Caki2 (cell line): Measurements from ENCODE around the gene DOCK2. TPM values are rescaled to one million over a fixed set of nuclear protein-coding genes. Genes with fewer than 3 reads are reported as not detected.
"Not testable (repeated sequence)": the region's sequence is repeated elsewhere in the genome, so short reads cannot be mapped to it uniquely, and the experiment has no call there.

Experiments
- DNase-seq: peaks from one replicate; pipeline ENCODE4 v3.0.0-alpha.2; 2015; ENCODE audit warnings: low read depth
- in situ Hi-C: cut with HindIII; loops from 2 replicates; pipeline ENCODE4 v1.10.0; 2016; ENCODE audit warnings: low sequenced_read_pairs, low pct_unique_long_range_greater_than_20kb, mixed read lengths
- total RNA-seq: library from RNA; depleted of rRNA; stranded (reverse); fragments of >200 nt; shearing (Covaris generic); gene quantifications from 2 replicates; pipeline ENCODE4 v1.2.3, GENCODE V29; 2014; ENCODE audit warnings: low replicate concordance

DOCK2 gene
- total RNA-seq, 1 experiment from 2014 or later = 40.4 TPM

DNA sequence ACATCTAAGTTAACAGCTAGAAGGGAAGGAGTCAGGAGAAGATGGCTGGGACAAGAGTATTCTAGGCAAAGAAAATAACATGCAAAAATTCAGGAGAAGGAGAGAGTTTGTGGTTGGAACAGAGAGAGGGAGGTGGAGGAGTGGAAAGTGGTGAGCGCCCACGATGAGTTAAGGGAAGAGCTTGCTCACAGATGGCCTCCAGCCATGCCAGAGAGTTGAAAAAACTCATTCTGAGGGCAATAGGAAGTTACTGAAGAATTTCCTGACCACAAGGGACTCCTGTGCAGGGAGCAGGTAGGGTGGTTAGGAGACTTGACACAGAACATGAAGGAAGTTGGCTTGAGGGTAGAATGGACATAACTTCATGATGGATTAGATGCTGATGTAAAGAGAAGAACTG is 159.7 kb downstream of the DOCK2 start:
- no peak for DNase-seq
- in situ Hi-C loops = no loop called here

DNA sequence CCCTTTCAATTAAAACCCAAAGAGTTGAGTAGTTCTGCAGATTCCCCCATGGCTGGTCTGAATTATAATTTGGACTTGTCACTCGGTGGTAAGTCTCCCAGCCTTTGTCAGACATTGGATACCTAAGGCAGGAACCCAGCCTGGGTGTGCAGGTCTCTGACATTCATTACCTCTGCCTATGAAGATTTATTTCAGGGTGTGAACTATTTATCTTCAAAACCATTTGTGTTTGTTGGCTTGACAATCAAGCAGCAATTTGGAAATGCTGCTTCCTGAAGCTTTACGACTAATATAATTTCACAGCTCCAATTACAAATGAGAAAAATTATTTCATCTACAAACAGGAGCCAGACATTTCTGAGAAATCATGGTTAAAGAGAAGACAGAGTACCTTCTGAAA is 160.5 kb downstream of the DOCK2 start:
- DNase-seq = no peak
- in situ Hi-C loops = no loop called here

DNA sequence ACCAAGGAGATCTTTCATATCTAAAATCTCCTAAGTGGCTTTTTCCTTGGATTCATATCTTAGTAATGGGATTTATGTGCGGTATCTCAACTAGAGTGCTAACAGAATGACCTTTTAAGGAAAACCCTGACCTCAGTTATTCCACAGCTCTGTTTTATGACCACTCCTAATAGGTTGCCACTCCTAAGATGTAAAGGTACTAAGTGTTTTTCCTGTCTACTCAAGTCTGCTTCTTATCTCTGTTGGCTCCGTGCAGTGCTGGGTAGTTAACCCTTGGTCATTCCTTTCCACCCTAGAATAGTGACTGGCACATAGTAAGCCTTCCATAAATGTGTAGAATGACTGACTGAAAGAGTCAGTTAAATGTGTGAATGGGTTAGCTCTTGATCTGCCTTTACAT is 161.4 kb downstream of the DOCK2 start:
- no peak for DNase-seq
- in situ Hi-C loops = no loop called here

DNA sequence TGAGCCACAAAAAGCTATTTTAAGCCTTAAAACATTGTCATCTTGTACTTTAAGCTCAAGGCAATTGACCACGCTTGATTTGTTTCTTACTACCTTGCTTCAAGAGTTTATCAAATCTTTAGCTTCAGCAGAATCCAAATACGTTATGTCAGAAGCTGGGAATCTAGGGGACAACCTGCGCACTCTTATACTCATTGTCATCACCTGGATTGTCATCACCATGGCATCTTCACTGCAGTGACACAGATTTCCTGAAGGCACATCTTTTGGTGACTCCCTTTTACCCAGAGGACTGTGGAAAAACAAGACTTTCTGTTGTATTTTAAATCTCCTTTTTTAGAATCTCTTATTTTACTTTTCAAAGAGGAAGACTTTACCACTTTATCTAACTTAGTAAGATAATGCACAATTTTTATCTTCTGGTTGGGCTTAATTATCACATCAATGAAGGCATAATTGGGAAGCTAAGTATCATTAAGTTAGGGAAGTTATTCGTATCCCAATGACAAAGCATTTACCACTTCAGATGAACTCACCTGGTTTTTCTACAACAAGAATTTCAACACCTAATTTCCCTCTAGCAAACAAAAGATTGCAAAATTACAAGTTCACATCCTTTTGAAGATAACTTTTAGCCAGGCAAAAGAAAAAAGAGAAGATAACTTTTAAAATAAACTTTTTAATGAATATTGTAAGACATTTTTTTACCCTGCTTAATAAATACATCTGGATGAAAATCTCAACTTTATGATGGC is 162.0 kb downstream of the DOCK2 start:
- in situ Hi-C loops = no loop called here
- no peak for DNase-seq

DNA sequence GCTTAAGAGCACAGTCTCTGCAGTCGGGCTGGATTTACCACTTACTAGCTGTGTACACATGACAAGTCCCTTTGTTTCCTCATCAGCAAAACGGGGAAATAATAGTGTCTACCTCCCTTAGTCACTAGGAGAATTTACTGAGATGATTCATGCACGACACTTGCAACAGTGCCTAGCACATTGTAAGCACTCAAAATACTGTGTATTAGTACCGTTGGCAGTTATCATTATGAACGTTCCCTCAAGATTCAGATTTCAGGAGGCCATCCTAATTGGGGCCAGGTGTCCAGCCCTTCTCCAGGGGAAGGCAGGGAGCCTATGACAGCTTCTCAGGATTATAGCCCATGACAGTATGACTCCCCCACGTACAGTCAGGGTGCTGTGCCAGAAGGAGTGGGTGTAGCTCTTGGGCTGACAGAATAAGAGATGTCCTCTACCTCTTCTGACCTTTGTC is 164.3 kb downstream of the DOCK2 start:
- in situ Hi-C loops = no loop called here
- DNase-seq = no peak

DNA sequence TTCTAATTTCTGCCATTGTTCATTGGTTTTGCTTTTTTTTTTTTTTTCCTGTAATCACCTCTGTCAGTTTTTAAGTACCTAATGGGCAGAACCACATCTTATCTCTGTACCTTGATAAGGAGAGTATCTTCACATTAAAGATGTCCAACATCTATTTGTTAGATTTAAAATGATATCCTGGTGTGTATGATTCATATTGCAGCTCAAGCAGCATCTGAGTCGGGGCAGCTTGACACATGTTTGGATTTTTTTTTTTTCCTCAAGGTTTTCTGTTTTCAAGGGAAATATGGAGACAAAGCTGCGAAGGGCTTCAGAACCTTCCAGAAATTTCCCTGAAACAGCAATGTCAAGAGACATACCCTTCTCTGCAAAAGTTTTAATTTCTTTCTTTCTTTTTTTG is 164.7 kb downstream of the DOCK2 start:
- DNase-seq = no peak
- in situ Hi-C loops = no loop called here

DNA sequence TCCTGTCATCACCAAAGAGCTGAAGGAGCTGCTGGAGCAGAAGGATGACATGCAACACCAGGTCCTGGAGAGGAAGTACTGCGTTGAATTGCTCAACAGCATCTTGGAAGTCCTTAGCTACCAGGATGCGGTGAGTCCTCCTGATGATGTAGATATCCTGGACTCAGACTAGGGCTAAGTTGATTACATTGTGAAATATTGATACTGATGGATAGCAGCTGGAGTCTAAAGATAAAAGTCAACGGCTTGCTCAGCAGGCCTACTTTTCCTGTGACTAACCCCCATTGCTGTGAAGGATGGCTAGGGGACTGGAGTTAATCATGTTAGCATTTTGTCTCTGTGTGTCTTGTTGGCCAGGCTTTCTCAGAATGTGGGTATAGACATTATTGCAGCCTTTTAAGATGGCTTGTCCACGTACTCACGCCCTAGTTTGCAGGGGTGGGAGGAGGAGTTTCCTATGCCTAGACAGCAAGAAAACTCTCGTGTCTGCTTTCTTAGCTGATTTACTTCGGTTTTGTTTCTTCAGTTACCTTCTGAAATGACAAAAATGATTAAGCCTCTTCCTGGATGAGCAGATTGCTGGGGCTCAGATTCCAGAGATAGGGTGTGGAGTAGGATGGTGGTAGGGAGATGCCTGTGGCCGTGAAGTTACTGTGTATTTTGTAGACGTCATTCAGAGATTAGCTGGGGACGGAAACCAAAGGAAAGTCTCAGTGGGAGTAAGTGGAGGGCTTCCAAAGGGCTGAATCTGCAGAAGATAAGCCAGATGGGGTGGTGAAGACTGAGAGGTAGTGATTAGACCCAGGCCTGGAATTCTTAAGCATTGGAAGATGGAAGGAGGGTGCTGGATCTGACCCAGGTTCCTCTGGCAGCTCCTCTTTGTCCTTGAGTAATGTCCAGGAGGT is 166.3 kb downstream of the DOCK2 start:
- in situ Hi-C loops = no loop called here
- DNase-seq = no peak

DNA sequence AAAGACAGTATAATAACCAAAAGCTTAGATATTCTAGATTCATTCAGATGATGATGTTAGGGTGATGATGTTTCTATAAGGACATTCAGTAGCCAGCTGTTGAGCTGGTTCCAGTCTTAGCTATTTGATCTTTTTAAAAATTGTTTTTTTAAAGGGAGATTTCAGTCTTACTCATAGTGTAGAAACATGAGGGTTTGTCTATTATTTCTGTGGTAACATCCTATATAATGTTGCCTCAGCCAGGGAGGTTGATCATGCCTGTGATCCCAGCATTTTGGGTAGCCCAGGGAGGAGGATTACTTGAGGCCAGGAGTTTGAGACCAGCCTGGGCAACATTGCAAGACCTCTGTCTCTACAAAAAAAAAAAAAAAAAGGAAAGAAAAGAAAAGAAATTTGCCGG is 167.8 kb downstream of the DOCK2 start:
- DNase-seq = no peak
- in situ Hi-C loops = no loop called here

DNA sequence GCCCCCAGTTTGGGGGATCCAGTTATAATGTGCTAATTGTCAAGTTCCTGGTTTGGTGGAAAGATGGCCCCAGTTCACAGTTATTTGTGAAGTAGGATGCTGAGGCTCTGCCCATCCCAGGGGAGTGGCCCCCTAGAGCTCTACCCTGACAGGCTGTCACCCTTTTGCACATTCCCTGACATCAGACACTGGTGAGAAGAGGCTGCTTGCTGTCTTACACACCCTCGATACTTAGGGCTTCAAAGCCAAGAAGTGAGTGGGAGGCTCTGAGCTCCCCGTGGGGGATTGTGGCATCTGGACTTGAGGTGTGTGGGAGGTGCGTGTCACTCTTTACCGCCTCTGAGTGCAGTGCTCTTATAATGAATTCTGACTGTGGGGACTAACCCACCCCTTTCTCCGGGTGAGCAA is 168.5 kb downstream of the DOCK2 start:
- in situ Hi-C loops = no loop called here
- DNase-seq = no peak

DNA sequence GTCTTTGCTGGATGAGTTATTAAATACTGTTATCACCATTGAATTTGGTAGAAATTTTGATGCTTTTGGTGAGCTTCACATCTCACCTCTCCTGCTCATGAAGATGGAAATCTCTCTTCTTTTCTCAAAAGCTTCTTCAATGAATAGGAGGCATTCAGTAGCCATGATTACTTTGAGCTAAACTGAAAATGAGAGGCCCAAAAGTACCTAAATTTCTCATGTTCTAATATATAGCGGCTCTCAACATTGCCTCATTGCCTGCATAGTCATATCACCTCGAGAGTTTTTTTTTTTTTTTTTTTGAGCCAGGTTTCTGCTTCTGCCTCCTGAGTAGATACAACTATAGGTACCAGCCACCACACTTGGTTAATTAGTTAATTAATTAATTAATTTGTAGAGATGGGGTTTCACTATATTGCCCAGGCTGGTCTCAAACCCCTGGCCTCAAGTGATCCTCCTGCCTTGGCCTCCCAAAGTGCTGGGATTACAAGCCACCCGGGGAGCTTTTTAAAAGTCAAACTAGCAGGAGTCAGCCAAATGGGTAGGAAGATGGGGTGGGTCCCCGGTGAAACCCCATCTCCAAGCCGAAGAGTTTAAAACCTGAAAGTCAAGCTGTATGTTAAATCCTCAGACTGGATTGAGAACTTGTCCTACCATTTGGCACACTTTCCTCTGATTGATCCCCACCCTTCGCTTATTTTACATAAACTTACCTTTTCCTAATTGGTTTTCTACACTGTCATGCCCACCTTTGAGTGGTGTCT is 169.0 kb downstream of the DOCK2 start:
- no peak for DNase-seq

DNA sequence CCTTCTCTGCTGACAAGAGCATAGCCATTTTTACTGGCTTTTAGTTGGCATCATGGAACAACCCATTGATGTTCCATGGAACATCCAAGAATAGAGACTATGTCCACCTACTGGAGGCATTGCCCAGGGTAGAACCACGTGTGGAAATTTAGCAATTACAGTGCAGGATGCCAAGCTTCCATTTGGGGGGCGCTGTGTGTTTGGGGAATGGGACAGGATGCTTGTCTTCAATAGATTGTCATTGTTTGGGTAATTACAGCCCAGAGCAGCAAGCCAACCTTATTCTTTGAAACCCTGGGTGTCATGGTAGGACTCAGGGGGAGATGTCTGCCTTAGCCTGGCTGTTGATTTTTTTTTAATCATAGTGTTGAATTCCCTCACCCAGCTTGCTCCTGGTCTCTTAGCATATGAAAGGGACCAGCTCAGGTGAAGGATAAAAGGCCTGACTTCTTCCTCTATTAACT is 171.1 kb downstream of the DOCK2 start:
- no peak for DNase-seq
- in situ Hi-C loops = no loop called here

More for the DNA sequence above, 169.0 kb downstream of the DOCK2 start:
- in situ Hi-C loops = no loop called here

DNA sequence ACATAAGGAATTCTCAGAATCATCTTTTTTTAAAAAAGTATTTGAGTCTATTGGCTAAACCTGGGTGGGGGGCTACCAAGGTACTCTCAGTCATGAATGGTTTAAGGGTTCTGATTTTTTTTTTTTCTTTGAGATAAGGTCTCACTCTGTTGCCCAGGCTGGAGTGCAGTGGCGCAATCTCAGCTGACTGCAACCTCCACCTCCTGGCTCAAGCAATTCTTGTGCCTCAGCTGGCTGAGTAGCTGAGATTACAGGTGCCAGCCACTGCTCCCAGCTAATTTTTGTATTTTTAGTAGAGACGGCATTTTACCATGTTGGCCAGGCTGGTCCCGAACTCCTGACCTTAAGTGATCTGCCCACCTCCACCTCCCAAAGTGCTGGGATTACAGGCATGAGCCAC is 171.8 kb downstream of the DOCK2 start:
- DNase-seq, in situ Hi-C loops: not testable (repeated sequence)

DNA sequence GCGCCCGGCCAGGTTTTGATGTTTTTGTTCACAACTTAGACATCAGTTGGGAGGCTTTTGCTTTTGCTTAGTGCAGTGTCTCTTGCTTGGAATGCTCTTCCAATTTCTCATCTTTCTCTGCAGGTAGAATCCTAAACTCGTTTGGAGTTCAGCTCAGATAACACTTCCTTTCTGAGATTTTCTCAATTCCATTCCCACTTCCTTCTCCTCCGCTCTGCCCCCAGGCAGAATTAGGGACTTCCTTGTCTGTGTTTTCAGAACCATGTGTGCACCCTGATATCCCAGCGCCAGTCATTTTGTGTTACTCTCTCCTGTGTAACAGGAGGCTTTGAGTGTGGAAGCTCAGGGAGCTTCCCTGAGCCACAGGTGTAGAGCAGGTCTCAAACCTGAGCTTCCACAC is 172.2 kb downstream of the DOCK2 start:
- no peak for DNase-seq
- in situ Hi-C loops = no loop called here

DNA sequence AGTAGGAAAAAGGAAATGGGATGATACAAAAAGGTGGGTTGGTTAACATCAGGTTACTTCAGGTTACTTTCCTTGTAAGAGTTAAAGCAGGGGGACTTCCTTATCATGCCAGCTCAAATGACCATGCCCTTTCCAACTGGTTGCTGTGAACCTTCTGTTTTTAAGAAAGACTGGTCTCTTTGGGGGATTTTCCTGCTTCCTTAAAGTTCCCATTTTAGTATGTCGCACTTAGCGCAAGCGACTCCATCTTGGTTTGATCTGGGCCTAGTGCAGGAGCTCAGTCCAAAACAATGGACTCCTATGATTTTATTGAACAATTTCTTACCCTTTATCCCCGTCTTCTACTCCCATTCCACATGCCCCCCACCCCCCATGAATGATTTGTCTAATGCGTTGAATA is 173.4 kb downstream of the DOCK2 start:
- no peak for DNase-seq

DNA sequence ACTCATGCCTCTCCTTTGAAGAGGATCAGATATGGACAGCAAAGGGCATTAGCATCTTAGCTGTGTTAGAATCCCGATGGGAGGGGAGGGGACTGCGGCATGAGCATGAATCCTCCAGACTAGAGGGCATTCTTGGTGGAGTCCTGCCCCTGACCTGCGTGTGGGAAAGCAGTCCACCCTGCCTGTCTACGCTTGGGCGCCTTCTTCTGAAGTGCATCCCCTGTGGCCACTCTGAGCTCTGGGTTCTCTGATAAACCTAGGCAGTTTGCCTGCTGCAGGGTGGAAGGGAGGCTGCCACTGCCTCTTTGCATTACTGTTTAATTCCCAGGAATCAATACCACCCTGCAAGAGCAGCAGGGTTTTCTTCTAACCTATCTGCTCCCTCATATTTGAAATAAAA is 173.9 kb downstream of the DOCK2 start:
- in situ Hi-C loops = no loop called here
- no peak for DNase-seq

More for the DNA sequence above, 173.4 kb downstream of the DOCK2 start:
- in situ Hi-C loops = no loop called here

DNA sequence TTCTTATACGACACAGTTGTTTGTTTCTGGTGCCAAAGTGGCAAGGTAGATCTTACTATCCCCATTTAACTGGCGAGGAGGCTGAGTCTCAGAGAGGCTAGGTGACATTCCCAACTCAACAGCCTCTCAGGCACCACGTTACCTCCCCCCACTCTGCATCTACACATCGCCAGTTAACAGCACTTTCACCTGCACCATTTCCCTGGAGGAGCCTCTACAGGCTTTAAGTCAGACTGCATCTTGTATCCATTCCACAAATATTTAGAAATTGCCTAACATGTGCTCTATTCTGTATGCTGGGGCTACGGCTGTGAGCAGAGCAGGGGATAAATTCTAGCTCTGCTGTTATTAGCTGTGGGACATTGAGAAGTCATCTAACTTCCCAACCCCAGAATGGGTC is 174.6 kb downstream of the DOCK2 start:
- in situ Hi-C loops = no loop called here
- DNase-seq = no peak

DNA sequence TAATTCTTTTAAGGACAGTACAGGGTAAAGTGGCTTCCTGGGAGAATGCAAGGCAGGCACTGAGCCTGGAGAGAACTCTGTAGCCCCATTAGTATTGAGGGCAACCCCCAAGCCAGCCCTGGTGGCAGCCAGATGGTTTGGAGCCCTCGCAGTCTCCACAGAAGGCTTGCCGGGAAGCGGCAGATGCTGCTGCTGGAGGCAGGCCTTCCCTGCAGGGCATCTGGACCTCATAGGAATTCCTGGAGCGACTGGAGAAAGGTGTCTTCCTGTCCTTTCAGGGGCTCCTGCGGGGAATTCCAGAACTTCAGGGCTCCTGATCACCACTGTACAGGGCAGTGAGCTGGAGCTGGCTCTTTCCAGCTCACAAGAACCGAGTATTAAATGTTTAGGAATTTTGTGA is 175.7 kb downstream of the DOCK2 start:
- no peak for DNase-seq
- in situ Hi-C loops = no loop called here

DNA sequence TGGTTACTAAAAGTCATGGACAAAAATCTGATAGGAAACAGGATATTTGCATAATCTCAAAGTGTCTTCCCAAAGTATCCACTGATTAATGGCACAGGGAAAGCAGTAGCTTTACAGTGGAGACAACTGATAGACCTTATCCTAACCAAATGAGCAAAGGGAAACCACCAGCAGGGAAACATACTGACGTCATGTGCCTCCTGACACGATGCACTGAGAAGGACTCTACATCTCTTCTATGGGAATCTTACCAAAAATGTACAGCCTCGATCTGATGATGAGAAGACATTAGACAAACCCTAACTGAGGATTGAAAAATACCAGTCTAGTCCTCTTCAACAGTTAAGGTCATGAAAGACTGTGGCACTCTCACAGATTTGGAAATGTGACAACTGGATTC is 177.0 kb downstream of the DOCK2 start:
- in situ Hi-C loops = no loop called here
- DNase-seq = no peak

DNA sequence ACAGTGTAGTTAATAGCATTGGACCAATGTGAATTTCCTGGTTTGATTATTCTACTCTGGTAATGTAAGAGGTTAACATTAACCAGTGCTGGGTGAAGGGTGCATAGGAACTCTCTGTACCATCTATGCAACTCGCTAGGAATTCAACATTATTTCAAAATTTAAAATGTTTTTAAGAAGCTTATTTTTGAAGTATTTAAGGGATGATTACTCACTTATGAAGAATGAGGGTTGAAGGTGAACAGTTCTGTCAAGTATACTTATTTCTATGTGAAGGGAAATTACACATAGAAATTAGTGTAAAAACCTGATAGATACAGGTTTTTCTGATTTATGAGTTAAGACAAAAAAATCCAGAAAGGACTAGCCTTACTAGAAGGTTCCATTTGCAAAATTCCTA is 177.4 kb downstream of the DOCK2 start:
- no peak for DNase-seq
- in situ Hi-C loops = no loop called here
